HEK293 (cell line): Measurements from ENCODE around the gene DAZAP1.

Experiments used
- CTCF ChIA-PET: fragments of 350-600 bp; formaldehyde crosslinking; extraction: SDS; loops from one replicate; lab custom pipeline; 2021; ENCODE audit warnings: antibody characterized with exemption; lab: Yijun Ruan, JAX
- POLR2A ChIA-PET: fragments of 300-600 bp; formaldehyde crosslinking; extraction: SDS; loops from one replicate; lab custom pipeline; 2020; ENCODE audit warnings: antibody characterized with exemption, inconsistent platforms; lab: Yijun Ruan, JAX
- H3K27ac ChIP-seq: fragments of 200-500 bp; sonication (Bioruptor generic); 2 replicates; pipeline ENCODE4 v1.5.1; 2014; ENCODE audit warnings: low read depth, low read length, control low read depth, inconsistent platforms; ENCODE audit errors: extremely low read depth
- H3K36me3 ChIP-seq, 2 experiments: fragments of 200-500 bp in 1 of 2; sonication (Bioruptor generic) in 1 of 2; 1 replicate in 1 of 2; 2 replicates in 1 of 2; pipeline ENCODE4 v1.5.1; 2014 to 2017; ENCODE audit warnings: inconsistent platforms in 2 of 2, low read length in 2 of 2; ENCODE audit not compliant: control insufficient read depth in 2 of 2, insufficient read depth in 1 of 2
- H3K4me1 ChIP-seq: fragments of 200-500 bp; sonication (Bioruptor generic); 2 replicates; pipeline ENCODE4 v1.5.1; 2014; ENCODE audit warnings: mild to moderate bottlenecking, low read length, inconsistent platforms; ENCODE audit not compliant: control insufficient read depth, insufficient read depth
- H3K4me3 ChIP-seq: 2 replicates; pipeline ENCODE4 v1.5.1; 2011; ENCODE audit warnings: low read depth, mild to moderate bottlenecking, control low read depth, low read length, moderate library complexity
- H3K9me3 ChIP-seq: fragments of 200-500 bp; sonication (Bioruptor generic); 2 replicates; pipeline ENCODE4 v1.5.1; 2014; ENCODE audit warnings: low read depth, low read length, inconsistent platforms; ENCODE audit not compliant: control insufficient read depth, insufficient read depth
- BCL11B ChIP-seq: fragments of 450-650 bp; formaldehyde crosslinking; IDR thresholded peaks from 2 replicates; pipeline ENCODE4 v1.5.1; 2016; ENCODE audit warnings: low read depth, missing biosample characterization, missing genetic modification characterization
- GLI2 ChIP-seq: fragments of 450-650 bp; formaldehyde crosslinking; IDR thresholded peaks from 2 replicates; pipeline ENCODE4; 2017; ENCODE audit warnings: missing biosample characterization, missing genetic modification characterization, low read depth, borderline replicate concordance
- HOXD13 ChIP-seq: sonication (generic); formaldehyde crosslinking; IDR thresholded peaks from 2 replicates; pipeline ENCODE4 v1.8.0; 2022; ENCODE audit warnings: missing genetic modification reagents, borderline replicate concordance
- KLF8 ChIP-seq: fragments of 450-650 bp; formaldehyde crosslinking; IDR thresholded peaks from 2 replicates; pipeline ENCODE4 v1.5.1; 2016; ENCODE audit warnings: missing biosample characterization, missing genetic modification characterization
- KLF9 ChIP-seq: fragments of 450-650 bp; formaldehyde crosslinking; IDR thresholded peaks from 2 replicates; pipeline ENCODE4 v1.5.1; 2016; ENCODE audit warnings: missing biosample characterization, missing genetic modification characterization, low read depth
- PRDM1 ChIP-seq: fragments of 450-650 bp; formaldehyde crosslinking; IDR thresholded peaks from 2 replicates; pipeline ENCODE4; 2016; ENCODE audit warnings: missing biosample characterization, missing genetic modification characterization
- PRDM4 ChIP-seq: fragments of 450-650 bp; formaldehyde crosslinking; IDR thresholded peaks from 2 replicates; pipeline ENCODE4 v1.5.1; 2017; ENCODE audit warnings: missing biosample characterization, missing genetic modification characterization
- SALL2 ChIP-seq: fragments of 450-650 bp; formaldehyde crosslinking; IDR thresholded peaks from 2 replicates; pipeline ENCODE4 v1.5.0; 2017; ENCODE audit warnings: missing biosample characterization, mild to moderate bottlenecking, missing genetic modification characterization, borderline replicate concordance
- SCRT1 ChIP-seq: fragments of 450-650 bp; formaldehyde crosslinking; IDR thresholded peaks from 2 replicates; pipeline ENCODE4 v1.5.1; 2016; ENCODE audit warnings: missing biosample characterization, missing genetic modification characterization, borderline replicate concordance
- TCF7L2 ChIP-seq: IDR thresholded peaks from 2 replicates; pipeline ENCODE4 v1.6.1; 2011; ENCODE audit warnings: low read depth, mild to moderate bottlenecking, inconsistent platforms, low read length, moderate library complexity, borderline replicate concordance
- ZBTB1 ChIP-seq: fragments of 450-650 bp; formaldehyde crosslinking; IDR thresholded peaks from 2 replicates; pipeline ENCODE4 v1.5.1; 2016; ENCODE audit warnings: missing biosample characterization, missing genetic modification characterization
- ZBTB11 ChIP-seq: fragments of 450-650 bp; formaldehyde crosslinking; conservative IDR thresholded peaks from 2 replicates; pipeline ENCODE4 v1.5.1; 2016; ENCODE audit warnings: low read depth, missing biosample characterization, missing genetic modification characterization
- ZBTB7A ChIP-seq: fragments of 450-650 bp; formaldehyde crosslinking; IDR thresholded peaks from 2 replicates; pipeline ENCODE4 v1.5.1; 2016; ENCODE audit warnings: low read depth, missing biosample characterization, missing genetic modification characterization
- ZIC2 ChIP-seq: fragments of 450-650 bp; formaldehyde crosslinking; IDR thresholded peaks from 2 replicates; pipeline ENCODE4 v1.5.1; 2016; ENCODE audit warnings: missing biosample characterization, missing genetic modification characterization
- ZNF132 ChIP-seq: fragments of 450-650 bp; formaldehyde crosslinking; IDR thresholded peaks from 2 replicates; pipeline ENCODE4 v1.5.1; 2017; ENCODE audit warnings: missing biosample characterization, missing genetic modification characterization, borderline replicate concordance
- ZNF24 ChIP-seq: fragments of 450-650 bp; formaldehyde crosslinking; IDR thresholded peaks from 2 replicates; pipeline ENCODE4 v1.5.1; 2016; ENCODE audit warnings: missing biosample characterization, missing genetic modification characterization
- ZNF404 ChIP-seq: fragments of 450-650 bp; formaldehyde crosslinking; IDR thresholded peaks from 2 replicates; pipeline ENCODE4 v1.5.1; 2017; ENCODE audit warnings: missing biosample characterization, missing genetic modification characterization
- ZNF426 ChIP-seq: fragments of 450-650 bp; formaldehyde crosslinking; IDR thresholded peaks from 2 replicates; pipeline ENCODE4 v1.5.1; 2017; ENCODE audit warnings: missing biosample characterization, missing genetic modification characterization, mild to moderate bottlenecking, inconsistent platforms, moderate library complexity
- ZNF529 ChIP-seq: fragments of 450-650 bp; formaldehyde crosslinking; IDR thresholded peaks from 2 replicates; pipeline ENCODE4 v1.5.1; 2017; ENCODE audit warnings: missing genetic modification characterization, missing biosample characterization; ENCODE audit not compliant: insufficient replicate concordance
- ZNF571 ChIP-seq: fragments of 450-650 bp; formaldehyde crosslinking; IDR thresholded peaks from 2 replicates; pipeline ENCODE4 v1.5.0; 2017; ENCODE audit warnings: missing biosample characterization, missing genetic modification characterization
- ZNF692 ChIP-seq: fragments of 450-650 bp; formaldehyde crosslinking; IDR thresholded peaks from 2 replicates; pipeline ENCODE4 v1.5.1; 2016; ENCODE audit warnings: missing biosample characterization, missing genetic modification characterization
- ZNF768 ChIP-seq: fragments of 450-650 bp; formaldehyde crosslinking; IDR thresholded peaks from 2 replicates; pipeline ENCODE4 v1.5.1; 2018; ENCODE audit warnings: missing biosample characterization, mild to moderate bottlenecking, missing genetic modification characterization
- ZNF791 ChIP-seq: fragments of 450-650 bp; formaldehyde crosslinking; IDR thresholded peaks from 2 replicates; pipeline ENCODE4 v1.5.1; 2016; ENCODE audit warnings: missing biosample characterization, missing genetic modification characterization
- TF ChIP-seq, protein P1 (sequence below): fragments of 450-650 bp; formaldehyde crosslinking; IDR thresholded peaks from 2 replicates; pipeline ENCODE4 v1.5.1; 2016; ENCODE audit warnings: missing biosample characterization, missing genetic modification characterization, borderline replicate concordance

The DAZAP1 gene

GRCh38 chr19:1461862-1462261 lies 54.5 kb downstream of the DAZAP1 start:
- no peaks in the 10 kb centered on the region for H3K4me1 ChIP-seq
- POLR2A ChIA-PET, result interaction anchor here (0.7 kb wide), 1 partner anchor 131 kb away, joined by 7 read pairs; no protein-coding TSS in a partner anchor
- no peak overlapping the region for H3K27ac ChIP-seq
- H3K9me3 ChIP-seq, result no peaks in the 10 kb centered on the region
- no peak overlapping the region for H3K4me3 ChIP-seq
- H3K36me3 ChIP-seq, result peaks cover 0 to 25% of the 10 kb centered on the region in 2 experiments; a peak in 1 of 3 replicates
- CTCF ChIA-PET, result no interaction called here
- TF ChIP-seq ZNF768 (tag by site-specific recombination), result no peak
- TF ChIP-seq ZBTB1 (tag by site-specific recombination), result no peak
- no peak for TF ChIP-seq ZNF404 (tag by site-specific recombination)
- no peak for TF ChIP-seq PRDM4
- TF ChIP-seq PRDM1 (tag by site-specific recombination), result no peak
- no peak for TF ChIP-seq TCF7L2
- TF ChIP-seq, protein P1, sequence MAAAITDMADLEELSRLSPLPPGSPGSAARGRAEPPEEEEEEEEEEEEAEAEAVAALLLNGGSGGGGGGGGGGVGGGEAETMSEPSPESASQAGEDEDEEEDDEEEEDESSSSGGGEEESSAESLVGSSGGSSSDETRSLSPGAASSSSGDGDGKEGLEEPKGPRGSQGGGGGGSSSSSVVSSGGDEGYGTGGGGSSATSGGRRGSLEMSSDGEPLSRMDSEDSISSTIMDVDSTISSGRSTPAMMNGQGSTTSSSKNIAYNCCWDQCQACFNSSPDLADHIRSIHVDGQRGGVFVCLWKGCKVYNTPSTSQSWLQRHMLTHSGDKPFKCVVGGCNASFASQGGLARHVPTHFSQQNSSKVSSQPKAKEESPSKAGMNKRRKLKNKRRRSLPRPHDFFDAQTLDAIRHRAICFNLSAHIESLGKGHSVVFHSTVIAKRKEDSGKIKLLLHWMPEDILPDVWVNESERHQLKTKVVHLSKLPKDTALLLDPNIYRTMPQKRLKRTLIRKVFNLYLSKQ, result no peak

- POLR2A ChIA-PET, result interaction anchor here (0.6 to 1.4 kb wide), 6 partner anchors 9 to 185 kb away, joined by 3 to 5 read pairs (median 4); partner anchors contain the start of gene REEP6
- Histone ChIP-seq H3K9me3 (no peaks in the 10 kb centered on the region), H3K4me1 (peaks cover 4% of the 10 kb centered on the region), H3K4me3 (no peak overlapping the region), H3K27ac (no peak overlapping the region), H3K36me3 (peaks cover 0 to 16% of the 10 kb centered on the region in 2 experiments; a peak in 1 of 3 replicates)
- CTCF ChIA-PET, result interaction anchor here (0.5 to 1.5 kb wide), 10 partner anchors 8 to 696 kb away, joined by 3 to 5 read pairs (median 3); no protein-coding TSS in a partner anchor
- no peak for TF ChIP-seq HOXD13 (CRISPR knock-in tag)
- no peak for TF ChIP-seq ZBTB1 (tag by site-specific recombination)
- no peak for TF ChIP-seq SCRT1 (tag by site-specific recombination)
- no peak for TF ChIP-seq KLF9 (tag by site-specific recombination)
- TF ChIP-seq KLF8, result no peak
- TF ChIP-seq ZNF692 (tag by site-specific recombination), result no peak
- TF ChIP-seq ZBTB11 (tag by site-specific recombination), result no peak
- TF ChIP-seq ZNF791, result no peak
- TF ChIP-seq SALL2 (tag by site-specific recombination), result no peak
- no peak for TF ChIP-seq GLI2
- no peak for TF ChIP-seq BCL11B
- TF ChIP-seq ZBTB7A (tag by site-specific recombination), result no peak
- no peak for TF ChIP-seq ZNF571 (tag by site-specific recombination)
- no peak for TF ChIP-seq ZNF132 (tag by site-specific recombination)
- no peak for TF ChIP-seq ZIC2
- no peak for TF ChIP-seq ZNF529
- TF ChIP-seq ZNF24 (tag by site-specific recombination), result no peak
- TF ChIP-seq ZNF426 (tag by site-specific recombination), result no peak
Observed at GRCh38 chr19:1465191-1466016, 58.0 kb downstream of the DAZAP1 start.
